OCI-LY3 (cell line): ENCODE data around the gene CHURC1.

ENCODE experiments used
- H2AFZ ChIP-seq: fragments of 200-600, 300-600 bp; shearing (Covaris generic); 2 replicates; pipeline ENCODE4 v1.6.0; 2014; ENCODE audit warnings: antibody characterized with exemption, low read depth, low read length
- H3K27ac ChIP-seq: fragments of 200-600, 300-600 bp; sonication (generic); 2 replicates; pipeline ENCODE4 v1.5.1; 2014; ENCODE audit warnings: mild to moderate bottlenecking, low read length, moderate library complexity, mixed read lengths
- H3K27me3 ChIP-seq: fragments of 200-600, 300-600 bp; sonication (generic); 2 replicates; pipeline ENCODE4 v1.6.1; 2014; ENCODE audit warnings: low read depth, low read length, mixed read lengths
- H3K36me3 ChIP-seq: fragments of 200-600, 300-600 bp; sonication (generic); replicated peaks from 2 replicates; pipeline ENCODE3; 2014; ENCODE audit warnings: low read depth, low read length, mixed read lengths
- H3K4me1 ChIP-seq: fragments of 300-600, 200-600 bp; sonication (generic); 2 replicates; pipeline ENCODE4 v1.6.1; 2014; ENCODE audit warnings: low read length, mixed read lengths
- H3K4me2 ChIP-seq: fragments of 200-600, 300-600 bp; sonication (generic); 2 replicates; pipeline ENCODE4 v1.6.1; 2014; ENCODE audit warnings: low read length, mixed read lengths
- H3K4me3 ChIP-seq: fragments of 300-600, 200-600 bp; sonication (generic); 2 replicates; pipeline ENCODE4 v1.5.1; 2014; ENCODE audit warnings: antibody characterized with exemption, mild to moderate bottlenecking, low read length, moderate library complexity
- H3K79me2 ChIP-seq: fragments of 300-600, 200-600 bp; shearing (Covaris generic); 2 replicates; pipeline ENCODE4 v1.6.1; 2014; ENCODE audit warnings: mild to moderate bottlenecking, low read length, mixed read lengths
- H3K9ac ChIP-seq: fragments of 300-600, 200-600 bp; shearing (Covaris generic); 2 replicates; pipeline ENCODE4 v1.6.0; 2014; ENCODE audit warnings: mild to moderate bottlenecking, low read length, moderate library complexity
- H3K9me3 ChIP-seq: fragments of 200-600, 300-600 bp; shearing (Covaris generic); 2 replicates; pipeline ENCODE4 v1.6.1; 2014; ENCODE audit warnings: low read length, mixed read lengths; ENCODE audit not compliant: insufficient read depth
- H4K20me1 ChIP-seq: fragments of 200-600, 300-600 bp; sonication (generic); 2 replicates; pipeline ENCODE4 v1.6.1; 2016; ENCODE audit warnings: low read length, mixed read lengths; ENCODE audit not compliant: insufficient read depth
- EZH2phosphoT487 ChIP-seq: fragments of 200-600 bp; shearing (Covaris generic); IDR thresholded peaks from 2 replicates; pipeline ENCODE4 v1.6.1; 2018; ENCODE audit warnings: antibody characterized with exemption, mixed run types, low read depth
- TF ChIP-seq, protein P1 (sequence below): fragments of 200-600, 300-600 bp; sonication (generic); IDR thresholded peaks from 2 replicates; pipeline ENCODE4 v1.5.1; 2014; ENCODE audit warnings: antibody characterized with exemption, low read length, low read depth

The CHURC1 gene

GRCh38 chr14:64914237-64915028 is at the start of gene CHURC1:
Gene CHURC1 (plus strand): TSS chr14:64914455. CDS start chr14:64914496, 41 bp downstream.
- peaks cover 11% of the 10 kb centered on the region for H3K4me1 ChIP-seq
- peak within 1 kb of the TSS; percentile 75 for H3K27ac ChIP-seq
- H3K79me2 ChIP-seq, result peaks cover 41% of the 10 kb centered on the region
- peak within 1 kb of the TSS; percentile 96 for H3K4me3 ChIP-seq
- H2AFZ ChIP-seq, result peak within 1 kb of the TSS; percentile 93
- no peaks in the 10 kb centered on the region for H3K9me3 ChIP-seq
- peaks cover 5% of the 10 kb centered on the region for H3K27me3 ChIP-seq
- H3K9ac ChIP-seq, result peak within 1 kb of the TSS; percentile 97
- peaks cover 7% of the 10 kb centered on the region for H3K36me3 ChIP-seq
- peak within 1 kb of the TSS; percentile 96 for H3K4me2 ChIP-seq
- H4K20me1 ChIP-seq, result peaks cover 31% of the 10 kb centered on the region
- TF ChIP-seq EZH2phosphoT487, result no peak
- TF ChIP-seq, protein P1, sequence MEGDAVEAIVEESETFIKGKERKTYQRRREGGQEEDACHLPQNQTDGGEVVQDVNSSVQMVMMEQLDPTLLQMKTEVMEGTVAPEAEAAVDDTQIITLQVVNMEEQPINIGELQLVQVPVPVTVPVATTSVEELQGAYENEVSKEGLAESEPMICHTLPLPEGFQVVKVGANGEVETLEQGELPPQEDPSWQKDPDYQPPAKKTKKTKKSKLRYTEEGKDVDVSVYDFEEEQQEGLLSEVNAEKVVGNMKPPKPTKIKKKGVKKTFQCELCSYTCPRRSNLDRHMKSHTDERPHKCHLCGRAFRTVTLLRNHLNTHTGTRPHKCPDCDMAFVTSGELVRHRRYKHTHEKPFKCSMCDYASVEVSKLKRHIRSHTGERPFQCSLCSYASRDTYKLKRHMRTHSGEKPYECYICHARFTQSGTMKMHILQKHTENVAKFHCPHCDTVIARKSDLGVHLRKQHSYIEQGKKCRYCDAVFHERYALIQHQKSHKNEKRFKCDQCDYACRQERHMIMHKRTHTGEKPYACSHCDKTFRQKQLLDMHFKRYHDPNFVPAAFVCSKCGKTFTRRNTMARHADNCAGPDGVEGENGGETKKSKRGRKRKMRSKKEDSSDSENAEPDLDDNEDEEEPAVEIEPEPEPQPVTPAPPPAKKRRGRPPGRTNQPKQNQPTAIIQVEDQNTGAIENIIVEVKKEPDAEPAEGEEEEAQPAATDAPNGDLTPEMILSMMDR, result no peak

DNA sequence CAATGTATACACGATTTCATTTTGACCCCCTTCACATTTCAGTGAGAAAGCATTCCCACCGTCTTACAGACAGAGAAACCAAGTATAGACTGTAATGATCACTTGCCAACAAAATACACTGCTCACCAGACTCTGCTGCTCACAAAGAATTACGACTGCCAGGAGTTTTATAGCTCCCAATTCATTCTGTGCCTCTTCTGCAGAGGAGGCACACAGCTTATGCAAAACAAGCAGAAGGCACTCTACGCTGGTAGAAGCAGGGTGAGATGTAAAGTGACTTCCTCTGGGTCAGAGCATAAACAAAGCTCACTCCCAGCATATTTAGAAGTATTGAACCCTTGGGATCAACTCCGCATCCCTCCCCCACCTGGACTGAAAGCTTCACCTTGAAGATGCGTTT is 49.1 kb upstream of the CHURC1 start:
- no peaks in the 10 kb centered on the region for H3K79me2 ChIP-seq

GRCh38 chr14:64865992-64866391 is 48.3 kb upstream of the CHURC1 start:
- no peak overlapping the region for H3K27ac ChIP-seq
- no peak overlapping the region for H3K4me2 ChIP-seq
- H3K9ac ChIP-seq, result no peak overlapping the region
- TF ChIP-seq, protein P1, result no peak
- no peak for TF ChIP-seq EZH2phosphoT487
- H3K79me2 ChIP-seq, result no peaks in the 10 kb centered on the region
- peaks cover 10% of the 10 kb centered on the region for H3K4me1 ChIP-seq
- no peak overlapping the region for H2AFZ ChIP-seq
- H3K9me3 ChIP-seq, result no peaks in the 10 kb centered on the region
- no peaks in the 10 kb centered on the region for H4K20me1 ChIP-seq
- no peak overlapping the region for H3K4me3 ChIP-seq
- H3K36me3 ChIP-seq, result no peaks in the 10 kb centered on the region
- H3K27me3 ChIP-seq, result peaks cover 11% of the 10 kb centered on the region

More for the DNA sequence above, 49.1 kb upstream of the CHURC1 start:
- no peak for TF ChIP-seq EZH2phosphoT487
- TF ChIP-seq, protein P1, result no peak
- Histone ChIP-seq H4K20me1 (no peaks in the 10 kb centered on the region), H3K36me3 (no peaks in the 10 kb centered on the region), H3K4me2 (no peak overlapping the region), H3K27ac (no peak overlapping the region), H3K4me1 (peaks cover 4% of the 10 kb centered on the region), H2AFZ (no peak overlapping the region), H3K4me3 (no peak overlapping the region), H3K9ac (no peak overlapping the region), H3K27me3 (peaks cover 3% of the 10 kb centered on the region; the same call in 1 of the 2 replicates), H3K9me3 (no peaks in the 10 kb centered on the region)

DNA sequence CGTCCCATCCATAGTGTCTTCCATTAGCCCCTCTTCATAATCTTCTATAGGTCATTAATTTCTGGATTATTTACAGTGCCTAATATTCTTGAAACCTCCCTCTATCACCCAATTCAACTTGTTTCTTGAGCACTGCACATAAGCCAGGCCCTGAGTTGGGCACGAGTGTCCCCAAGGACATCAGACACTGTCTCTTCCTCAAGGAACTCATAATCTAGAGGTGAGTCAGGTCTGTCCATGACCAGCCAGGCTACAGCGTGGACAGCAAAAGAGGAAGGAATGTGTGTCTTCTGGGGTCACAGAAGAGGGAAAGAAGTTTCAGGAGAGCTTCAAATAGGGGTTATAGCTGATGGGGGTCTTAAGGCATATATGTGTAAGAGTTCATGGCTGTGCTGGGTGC is 47.1 kb upstream of the CHURC1 start:
- Histone ChIP-seq H3K4me2 (no peak overlapping the region), H3K9me3 (no peaks in the 10 kb centered on the region), H3K4me3 (no peak overlapping the region), H3K27me3 (peaks cover 16% of the 10 kb centered on the region), H3K4me1 (peaks cover 10% of the 10 kb centered on the region), H4K20me1 (no peaks in the 10 kb centered on the region), H2AFZ (no peak overlapping the region), H3K79me2 (no peaks in the 10 kb centered on the region), H3K36me3 (no peaks in the 10 kb centered on the region), H3K9ac (no peak overlapping the region), H3K27ac (no peak overlapping the region)
- no peak for TF ChIP-seq EZH2phosphoT487
- TF ChIP-seq, protein P1, result no peak
